GM19328 (cell line): ENCODE data around the gene TRMT61A.
"Not testable (repeated sequence)": the region's sequence is repeated elsewhere in the genome, so short reads cannot be mapped to it uniquely, and the experiment has no call there.

Experiments used
- ATAC-seq: cut with Tn5 transposase; IDR thresholded peaks from one replicate; pipeline ENCODE4 v1.9.1; 2021; ENCODE audit warnings: mild to moderate bottlenecking, moderate library complexity; ENCODE audit not compliant: unreplicated experiment

The TRMT61A gene

DNA sequence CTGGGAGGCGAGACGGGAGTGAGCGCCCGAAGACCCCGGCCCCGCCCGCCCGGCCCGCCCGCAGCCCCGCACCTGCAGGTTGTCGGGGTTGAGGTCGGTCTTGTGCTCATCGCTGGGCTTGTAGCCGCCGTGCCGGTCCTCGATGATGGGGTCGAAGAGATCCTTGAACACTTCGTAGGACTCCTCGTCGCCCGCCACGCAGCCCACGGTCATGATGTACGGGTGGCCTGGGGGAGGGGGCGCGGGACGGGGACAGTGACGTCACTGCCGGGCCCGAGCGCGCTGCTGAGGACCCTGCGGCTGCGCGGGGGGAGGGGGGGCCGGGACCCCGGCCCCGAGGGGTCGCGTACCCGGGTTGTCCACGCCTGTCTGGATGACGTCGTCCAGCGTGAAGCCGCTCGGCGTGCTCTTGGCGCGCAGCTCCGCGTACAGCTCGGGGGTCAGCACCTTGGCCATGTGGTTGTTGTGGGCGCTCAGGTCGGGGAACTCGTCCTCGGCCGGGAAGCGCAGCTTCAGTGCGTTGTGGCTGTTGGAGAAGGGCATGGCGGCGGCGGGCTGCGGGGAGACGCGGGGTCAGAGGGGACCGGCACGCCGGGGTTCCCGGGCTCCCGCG lies 6.9 kb upstream of the TRMT61A start:
- no peak for ATAC-seq

DNA sequence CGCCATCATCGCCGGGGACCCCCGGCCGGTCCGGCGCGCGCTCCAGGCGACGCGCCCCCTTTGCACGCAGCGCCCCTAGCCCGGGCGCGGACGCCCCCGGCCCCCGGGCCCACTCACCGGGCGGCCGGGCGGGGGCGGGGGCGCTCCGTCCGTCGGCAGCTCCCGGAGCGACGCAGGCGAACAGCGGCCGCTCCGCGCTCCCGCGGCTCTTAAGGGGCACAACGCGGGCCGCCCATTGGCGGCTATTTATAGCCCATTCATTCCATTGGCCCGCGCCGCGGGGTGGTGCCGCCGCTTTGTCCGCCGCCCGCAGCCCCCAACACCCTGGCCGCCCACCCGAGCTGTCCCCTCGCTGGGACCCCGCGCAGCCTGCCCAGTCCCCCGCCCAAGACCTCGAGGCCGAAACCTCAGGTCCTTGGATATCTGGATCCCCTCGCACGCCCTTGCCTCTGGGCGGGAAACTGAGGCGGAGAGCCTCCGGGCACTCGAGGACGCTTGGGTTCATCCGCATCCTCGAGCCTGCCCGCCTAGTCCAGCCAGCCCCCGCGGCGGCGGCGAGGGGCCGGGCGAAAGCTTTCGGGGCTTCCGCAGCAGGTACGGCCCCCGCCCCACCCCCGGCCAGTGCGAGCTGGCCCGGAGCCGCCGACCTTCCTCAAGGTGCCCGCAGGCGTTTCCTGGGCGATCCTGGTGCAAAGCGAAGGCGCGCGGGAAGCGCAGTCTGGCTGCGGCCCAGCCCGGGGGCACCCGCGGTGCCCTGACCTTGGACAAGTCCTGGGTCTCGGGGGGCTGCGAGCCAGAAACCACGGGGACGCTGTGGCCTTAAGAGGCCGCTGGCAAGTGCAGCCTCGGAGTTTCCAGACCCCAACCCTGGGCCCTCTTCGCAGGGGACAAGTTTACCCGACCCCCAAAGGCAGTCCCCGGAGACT lies 6.1 kb upstream of the TRMT61A start, which contains the start of gene CKB:
Gene CKB (minus strand): TSS at position 182 of the 926 bp plus-strand sequence. CDS start 337 bp downstream, outside the sequence.
- no peak for ATAC-seq

DNA sequence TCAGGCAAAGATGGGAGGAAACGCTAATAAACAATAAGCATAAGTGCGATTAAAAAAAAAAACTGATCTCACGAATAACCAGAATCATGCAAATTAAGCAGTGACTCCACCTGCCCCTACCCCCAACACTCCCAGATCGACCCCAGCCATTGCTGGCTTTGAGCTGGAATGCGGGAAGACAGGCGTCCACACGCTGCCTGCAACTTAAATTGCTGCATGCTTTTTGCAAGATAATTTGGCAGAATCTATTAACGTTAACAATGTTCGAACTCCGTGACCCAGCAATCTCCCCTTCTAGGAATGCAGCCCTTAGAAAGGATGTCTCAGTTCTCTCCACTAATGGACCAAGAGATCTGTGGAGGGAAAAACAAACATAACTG lies 5.4 kb upstream of the TRMT61A start:
- no peak for ATAC-seq

DNA sequence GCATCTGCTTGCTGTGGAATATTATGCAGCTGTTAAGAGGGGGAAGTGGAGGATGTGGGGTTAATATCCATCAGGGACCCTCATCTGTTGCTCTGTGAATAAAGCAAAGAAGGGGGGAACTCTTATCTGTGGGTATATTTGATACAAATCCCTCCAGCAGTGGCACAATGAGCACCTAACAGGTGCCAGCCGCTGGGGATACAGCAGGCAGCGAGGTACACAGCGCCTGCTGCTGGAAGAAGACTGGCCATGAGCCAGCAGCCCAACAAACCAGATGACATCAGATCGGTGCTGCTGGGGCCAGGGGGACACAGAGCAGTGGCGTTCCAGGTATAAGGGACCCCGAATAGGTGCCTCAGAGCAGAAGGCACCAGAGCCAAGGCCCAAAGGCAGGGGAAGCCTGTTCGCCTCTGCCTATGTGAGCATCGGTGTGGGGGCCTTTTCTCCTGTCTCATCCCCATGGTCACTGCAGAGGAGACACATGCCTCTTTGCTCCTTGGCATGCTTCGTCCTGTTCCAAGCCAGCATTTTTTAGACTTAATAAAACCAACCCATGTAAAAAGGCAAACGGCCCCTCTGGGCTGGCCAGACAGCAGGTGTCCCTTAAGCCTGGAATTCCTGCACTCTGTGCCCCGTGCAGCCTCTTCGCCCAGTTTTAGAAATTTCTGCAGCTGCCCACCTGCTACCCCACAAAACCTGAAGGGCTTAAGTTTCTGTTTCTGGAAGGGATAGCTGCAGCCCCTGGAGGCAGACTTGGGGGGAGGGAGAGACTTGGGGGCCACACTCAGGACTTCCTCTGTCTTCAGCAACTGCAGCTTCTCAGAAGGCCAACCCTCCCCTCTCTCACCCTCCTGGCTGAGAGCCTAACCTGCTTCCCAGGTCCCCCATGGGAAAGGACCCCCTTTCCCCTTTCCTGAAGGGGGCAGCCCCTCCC lies 4.7 kb upstream of the TRMT61A start:
- ATAC-seq: no peak

DNA sequence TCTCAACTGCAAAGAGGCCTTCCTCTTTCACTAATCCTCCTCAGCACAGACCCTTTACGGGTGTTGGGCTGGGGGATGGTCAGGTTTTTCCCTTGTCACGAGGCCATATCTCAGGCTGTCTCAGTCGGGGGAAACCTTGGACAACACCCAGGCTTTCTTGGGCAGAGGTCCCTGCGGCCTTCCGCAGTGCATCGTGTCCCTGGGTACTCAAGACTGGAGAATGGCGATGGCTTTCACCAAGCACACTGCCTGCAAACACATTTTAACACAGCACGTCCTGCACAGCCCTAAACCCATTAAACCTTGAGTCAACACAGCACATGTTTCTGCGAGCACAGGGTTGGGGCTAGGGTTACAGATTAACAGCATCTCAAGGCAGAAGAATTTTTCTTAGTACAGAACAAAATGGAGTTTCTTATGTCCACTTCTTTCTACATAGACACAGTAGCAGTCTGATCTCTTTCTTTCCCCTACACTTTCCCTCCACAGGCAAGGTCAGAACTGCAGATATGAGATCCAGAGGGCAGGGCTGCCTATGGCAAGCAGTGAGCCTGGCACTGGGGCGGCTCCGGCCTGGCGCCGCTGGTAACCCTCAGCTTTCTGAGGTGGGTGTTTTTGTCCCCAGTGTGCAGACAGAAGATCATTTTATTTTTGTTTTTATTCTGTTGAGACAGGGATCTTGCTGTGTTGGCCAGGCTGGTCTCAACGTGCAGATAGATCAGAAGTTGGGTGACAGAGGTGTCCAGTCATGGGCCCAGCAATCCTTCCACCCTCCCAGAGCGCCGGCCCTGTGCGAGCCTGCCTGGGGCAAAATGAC lies 3.4 kb upstream of the TRMT61A start:
- not testable (repeated sequence) for ATAC-seq

DNA sequence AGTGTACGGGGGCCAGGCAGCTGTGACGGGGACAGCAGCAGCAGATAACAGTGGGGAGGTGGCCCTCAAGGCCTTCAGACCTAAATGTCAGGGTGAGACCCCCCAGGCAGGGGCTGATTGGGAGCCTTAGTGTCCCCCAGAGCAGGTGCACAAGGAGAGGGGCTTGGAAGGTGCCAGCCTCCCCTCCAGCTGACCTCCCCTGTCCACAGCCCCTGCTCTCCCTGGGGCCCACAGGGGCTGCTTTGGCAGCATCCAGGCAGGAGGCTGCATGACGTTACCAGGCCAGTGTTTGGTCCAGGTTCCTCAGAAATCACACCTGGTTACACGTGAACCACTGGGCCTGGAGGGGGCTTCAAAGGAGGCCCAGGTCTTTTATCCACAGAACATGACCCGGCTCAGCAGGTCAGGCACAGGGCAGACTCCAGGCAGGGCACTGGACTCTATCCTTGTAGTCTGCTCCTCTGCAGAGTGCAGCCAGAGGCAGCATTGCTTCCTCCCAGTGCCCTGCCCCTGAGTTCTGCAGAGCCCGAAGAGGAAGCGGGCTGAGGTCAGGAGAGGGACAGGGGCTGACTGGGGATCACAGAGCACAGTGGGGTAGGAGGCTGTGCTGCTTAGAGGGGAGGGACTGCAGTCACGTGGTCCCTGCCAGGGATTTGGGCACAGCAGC lies 2.6 kb upstream of the TRMT61A start:
- ATAC-seq: no peak

DNA sequence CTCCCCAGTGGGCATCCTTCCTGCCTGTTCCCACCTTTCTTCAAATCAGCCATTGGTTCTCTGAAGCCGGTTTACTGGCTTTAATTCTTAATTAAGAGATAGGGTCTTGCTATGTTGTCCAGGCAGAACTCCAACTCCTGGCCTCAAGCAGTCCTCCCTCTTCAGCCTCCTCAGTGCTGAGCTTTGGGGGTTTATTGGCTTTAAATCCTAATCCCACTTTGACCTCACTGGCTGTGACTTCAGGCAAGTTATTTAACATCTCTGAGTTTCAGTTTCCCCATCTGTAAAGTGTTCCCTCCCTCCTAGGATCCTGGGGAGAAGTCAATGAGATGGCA lies 2.1 kb upstream of the TRMT61A start:
- ATAC-seq: no peak

DNA sequence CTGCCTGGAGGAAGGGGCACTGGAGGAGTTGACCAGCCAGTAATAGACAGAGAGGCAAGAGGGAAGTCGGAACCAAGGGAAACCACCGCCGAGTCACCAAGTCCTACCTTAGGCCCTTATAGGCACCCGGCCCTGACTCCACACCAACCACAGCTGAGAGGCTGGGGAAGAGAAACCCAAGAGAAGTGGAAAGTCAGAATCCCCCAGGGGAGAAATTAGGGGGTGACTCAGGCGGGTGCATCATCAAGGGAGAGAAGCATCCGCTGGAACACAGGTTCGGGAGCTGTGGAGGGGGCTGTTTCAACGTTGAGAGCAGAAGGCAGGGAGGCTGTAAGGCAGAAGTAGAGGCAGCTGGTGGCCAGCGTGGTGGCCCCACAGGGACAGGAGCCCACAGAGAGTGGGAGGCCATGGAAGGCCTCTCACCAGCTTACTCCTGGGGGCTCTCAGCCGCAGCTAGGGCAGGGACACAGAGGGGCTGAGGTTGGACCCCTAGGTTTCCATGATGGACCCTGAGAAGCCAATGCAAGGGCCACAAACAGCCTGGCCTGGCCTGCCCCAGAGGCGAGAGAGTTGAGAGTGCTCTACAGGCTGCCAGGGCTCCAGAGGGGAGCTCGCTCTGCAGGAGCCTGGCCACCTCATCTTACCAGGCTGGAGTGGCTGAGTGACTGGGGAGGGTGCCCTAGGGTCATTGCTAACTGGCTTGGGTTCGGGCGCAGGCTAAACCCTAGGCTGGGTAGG lies 1.4 kb upstream of the TRMT61A start:
- ATAC-seq: no peak

DNA sequence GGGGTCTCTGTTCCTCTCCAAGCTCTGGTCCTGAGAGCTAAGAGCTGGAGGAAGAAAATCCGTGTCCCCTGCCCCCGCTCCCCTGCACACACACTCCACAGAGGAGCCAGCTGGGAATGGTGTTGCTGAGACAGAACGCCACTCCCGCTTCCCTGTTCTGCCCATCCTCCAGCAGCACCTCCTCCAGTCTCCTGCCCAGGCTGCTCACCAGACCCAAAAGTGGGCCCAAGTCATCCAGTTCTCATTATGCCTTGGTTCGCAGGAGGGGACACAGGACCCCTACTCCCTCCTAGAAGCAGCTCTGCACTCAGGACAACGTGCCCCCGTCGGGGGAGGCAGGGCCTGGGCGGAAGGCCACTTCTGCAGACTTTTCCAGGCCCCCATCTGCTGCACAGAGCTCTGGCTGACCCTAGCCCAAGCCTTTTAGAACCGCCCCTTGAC lies 830 bp upstream of the TRMT61A start:
- ATAC-seq: no peak

DNA sequence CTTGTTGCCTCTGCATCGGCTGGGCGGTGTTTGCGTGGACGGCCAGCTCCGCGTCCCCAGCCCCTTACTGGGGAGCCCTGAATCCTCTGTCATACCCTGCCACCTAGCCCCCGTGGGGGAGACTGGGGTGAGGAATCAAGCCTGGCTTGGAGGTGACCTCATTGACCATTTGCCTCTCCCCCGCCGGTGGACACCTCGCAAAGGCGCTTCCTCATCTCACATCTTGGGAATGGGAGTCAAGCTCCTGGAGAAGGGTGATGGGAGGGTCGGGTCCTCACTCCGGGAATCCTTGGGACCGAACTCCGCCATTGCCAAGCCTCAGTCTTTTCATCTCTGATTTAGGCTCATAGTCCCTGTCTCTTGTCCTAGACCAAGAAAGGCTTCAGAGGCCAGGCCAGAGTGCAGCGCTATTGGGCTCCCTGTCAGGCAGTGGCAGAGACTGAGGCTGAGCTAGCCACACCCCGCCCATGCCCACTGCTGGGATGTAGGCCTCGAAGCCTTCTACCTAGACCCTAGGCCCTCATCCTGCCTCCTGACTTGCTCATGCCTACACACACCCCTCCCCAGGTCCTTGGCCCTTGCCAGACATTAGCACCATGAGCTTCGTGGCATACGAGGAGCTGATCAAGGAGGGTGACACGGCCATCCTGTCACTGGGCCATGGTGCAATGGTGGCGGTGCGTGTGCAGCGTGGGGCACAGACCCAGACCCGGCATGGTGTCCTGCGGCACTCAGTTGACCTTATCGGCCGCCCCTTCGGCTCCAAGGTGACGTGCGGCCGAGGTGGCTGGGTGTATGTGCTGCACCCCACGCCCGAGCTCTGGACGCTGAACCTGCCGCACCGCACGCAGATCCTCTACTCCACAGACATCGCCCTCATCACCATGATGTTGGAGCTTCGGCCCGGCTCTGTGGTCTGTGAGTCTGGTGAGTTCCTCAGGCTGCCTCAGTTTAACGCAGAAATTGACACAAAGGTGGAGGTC lies 678 bp downstream of the TRMT61A start:
- no peak for ATAC-seq

DNA sequence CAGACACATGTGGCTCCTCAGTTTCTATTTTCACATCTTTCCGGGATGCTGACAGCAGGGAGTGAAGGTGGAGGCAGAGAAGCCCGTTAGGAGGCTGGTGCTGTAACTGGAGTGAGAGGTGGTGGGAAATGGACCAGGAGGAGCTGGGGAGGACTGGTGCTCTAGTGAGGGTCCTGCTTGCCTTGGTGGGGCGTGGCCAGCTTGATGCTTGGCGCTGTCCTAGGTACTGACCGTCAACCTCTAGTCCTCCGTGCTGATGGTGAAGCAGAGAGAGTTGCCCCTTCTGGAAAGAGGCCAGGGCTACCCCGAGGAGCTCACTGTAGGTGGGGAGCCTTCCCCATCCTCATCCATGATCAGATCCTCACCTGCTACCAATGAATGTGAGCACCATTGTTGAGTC lies 1.4 kb downstream of the TRMT61A start:
- no peak for ATAC-seq

DNA sequence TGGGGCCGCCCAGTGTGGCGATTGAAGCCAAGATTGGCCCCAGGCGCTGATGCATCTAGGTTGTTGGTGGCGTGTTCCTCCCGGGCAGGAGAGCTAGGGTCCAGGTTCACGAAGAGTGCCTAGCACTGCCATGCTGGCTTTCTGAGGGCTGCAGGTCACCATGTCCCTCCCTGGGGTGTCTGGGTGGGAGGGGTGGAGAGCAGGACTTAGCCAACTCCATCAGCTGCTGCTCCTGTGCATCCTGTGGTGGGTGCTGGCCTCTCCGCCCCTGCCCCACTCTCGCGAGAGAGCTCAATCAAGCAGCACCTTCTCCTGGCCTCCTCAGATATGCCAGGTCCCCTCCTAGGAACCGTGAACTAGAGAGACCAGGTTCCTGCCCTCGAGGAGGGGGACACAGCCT lies 1.8 kb downstream of the TRMT61A start:
- no peak for ATAC-seq

DNA sequence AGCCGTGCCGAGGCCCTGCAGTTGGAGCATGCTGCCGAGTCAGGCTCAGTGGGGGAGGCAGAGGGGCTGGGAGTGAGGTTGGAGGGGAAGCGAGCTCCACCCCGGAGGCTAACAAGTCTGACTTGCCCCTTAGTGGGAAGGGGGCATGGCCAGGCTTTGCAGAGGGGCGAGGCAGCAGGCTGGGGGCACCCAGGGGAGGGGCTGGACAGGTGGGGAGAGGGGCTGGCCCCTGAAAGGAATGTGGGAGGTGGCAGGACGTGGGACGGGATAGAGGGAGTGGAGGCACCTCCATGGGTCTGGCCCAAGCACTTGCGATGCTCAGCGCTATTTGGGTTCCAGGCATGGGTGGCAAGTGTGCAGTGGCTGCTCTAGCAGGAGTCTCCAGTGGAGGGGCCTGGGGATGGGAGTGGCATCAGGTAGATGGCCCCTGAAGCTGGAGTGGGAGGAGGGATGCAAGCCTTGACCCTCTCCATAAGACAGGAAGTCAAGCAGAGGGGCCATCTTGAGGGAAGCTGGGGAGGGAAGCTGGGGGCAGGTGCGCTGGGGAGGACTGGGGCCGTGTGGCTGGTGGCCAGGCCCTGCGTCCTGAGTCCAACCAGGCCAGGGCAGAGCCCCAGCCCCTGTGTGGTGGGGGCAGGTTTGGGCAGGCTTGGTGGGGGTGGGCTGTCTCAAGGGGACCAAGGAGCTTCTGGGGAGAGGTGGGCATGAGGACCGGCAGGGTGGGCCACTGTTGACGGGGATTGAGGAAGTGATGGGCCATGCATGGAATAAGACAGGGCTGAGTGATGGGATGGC lies 2.6 kb downstream of the TRMT61A start:
- ATAC-seq: no peak

DNA sequence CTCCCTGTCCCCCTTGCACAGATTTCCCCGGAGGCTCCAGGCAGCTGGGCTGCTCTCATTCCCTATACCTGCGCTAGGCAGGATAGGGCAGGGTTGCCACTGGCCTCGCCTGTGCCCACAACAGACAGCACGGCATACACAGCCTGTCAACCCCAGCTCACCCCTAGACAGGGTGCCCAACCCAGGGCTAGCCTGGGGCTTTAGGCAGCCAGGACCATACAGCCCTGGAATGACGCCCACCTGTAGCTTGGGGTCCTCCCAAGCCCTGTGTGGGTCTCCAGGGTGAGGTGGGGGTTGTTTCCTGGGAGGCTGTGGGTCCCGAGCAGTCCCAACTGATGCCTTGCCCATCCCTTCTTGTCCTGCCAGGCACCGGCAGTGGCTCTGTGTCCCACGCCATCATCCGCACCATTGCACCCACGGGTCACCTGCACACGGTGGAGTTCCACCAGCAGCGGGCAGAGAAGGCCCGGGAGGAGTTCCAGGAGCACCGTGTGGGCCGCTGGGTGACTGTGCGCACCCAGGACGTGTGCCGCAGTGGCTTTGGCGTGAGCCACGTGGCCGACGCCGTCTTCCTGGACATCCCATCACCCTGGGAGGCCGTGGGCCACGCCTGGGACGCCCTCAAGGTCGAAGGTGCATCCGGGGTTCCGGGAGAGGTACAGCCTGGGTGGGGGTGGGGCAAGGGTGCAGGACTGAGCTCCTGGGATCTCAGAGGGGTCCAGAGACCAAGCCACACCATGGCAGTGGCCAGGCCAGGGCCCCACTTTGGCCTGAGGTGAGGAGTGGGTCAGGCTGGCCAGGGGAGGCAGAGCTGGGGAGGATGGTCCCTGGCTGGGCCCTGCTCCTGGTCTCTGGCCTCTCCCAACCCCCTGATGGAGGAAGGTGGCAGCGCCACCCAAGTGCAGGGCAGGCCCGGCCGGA lies 3.5 kb downstream of the TRMT61A start:
- no peak for ATAC-seq

DNA sequence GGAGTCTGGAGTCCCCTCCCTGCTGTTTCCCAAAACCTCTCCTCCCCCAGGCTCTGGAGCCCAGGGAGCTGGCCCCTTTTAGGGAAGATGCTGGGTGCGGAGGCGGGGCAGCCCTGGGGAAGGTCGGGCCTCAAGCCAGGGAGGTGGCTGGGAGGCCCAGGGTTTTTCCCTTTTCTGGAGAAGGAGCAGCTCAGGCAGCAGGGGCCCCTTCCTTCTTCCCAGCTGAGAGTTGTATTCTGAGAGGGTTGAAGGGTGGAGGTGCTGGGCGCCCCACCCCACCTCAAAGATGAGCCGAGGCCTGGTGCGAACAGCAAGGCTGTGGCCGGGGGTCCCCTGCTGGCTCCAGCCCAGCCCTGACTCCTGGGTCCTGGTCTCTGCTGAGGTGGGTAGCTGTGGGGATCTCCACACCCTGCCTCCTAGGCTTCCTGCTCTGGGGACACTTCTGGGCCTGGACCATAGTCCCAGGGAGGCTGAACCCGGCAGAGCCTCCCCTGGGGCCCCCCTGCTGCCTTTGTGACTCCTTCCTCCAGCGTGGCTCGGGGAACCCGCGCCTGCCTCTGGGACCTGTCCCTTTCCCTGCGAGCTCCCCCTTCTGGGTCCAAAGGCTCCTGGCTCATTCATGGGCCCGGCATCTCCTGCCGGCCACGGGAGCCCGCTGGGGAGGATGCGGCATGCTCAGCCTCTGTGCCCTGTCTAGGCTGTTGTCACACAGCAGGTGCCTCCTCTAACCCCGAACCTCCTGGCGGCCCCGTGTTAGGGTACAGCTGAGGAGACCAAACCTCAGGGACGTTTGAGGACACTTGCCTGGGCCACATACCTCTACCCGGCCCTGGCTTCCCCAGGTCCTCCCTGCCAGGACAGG lies 4.4 kb downstream of the TRMT61A start:
- no peak for ATAC-seq
